GM12878 (cell line): ENCODE measurements around the gene TBC1D1. TPM values are rescaled to one million over a fixed set of nuclear protein-coding genes. Genes with fewer than 3 reads are reported as not detected.

Experiments used
- ATAC-seq: fragments of 200-7000 bp; cut with Tn5 transposase; 3 replicates; pipeline ENCODE4 v1.9.1; 2020; ENCODE audit warnings: mild to moderate bottlenecking, moderate library complexity
- BruUV-seq: library from RNA; stranded (reverse); fragments of 400-500 nt; replicated peaks from 2 replicates; lab custom pipeline; 2021; lab: Mats Ljungman, UMichigan
- CTCF ChIA-PET: fragments of 300-600 bp; sonication (Branson Sonifier 250); formaldehyde crosslinking; extraction: SDS; loops from one replicate; lab custom pipeline; 2021; ENCODE audit warnings: inconsistent platforms; lab: Yijun Ruan, JAX
- POLR2A ChIA-PET: fragments of 350-600 bp; formaldehyde crosslinking; extraction: SDS; loops from one replicate; lab custom pipeline; 2021; ENCODE audit warnings: inconsistent platforms; lab: Charles Lee
- RAD21 ChIA-PET: fragments of 300-600 bp; sonication (Branson Sonifier 250); formaldehyde crosslinking; loops from one replicate; lab custom pipeline; 2023; ENCODE audit warnings: antibody characterized with exemption; ENCODE audit not compliant: unreplicated experiment; lab: Charles Lee
- SMC1A ChIA-PET: fragments of 300-600 bp; sonication (Branson Sonifier 250); formaldehyde crosslinking; loops from one replicate; lab custom pipeline; 2023; ENCODE audit not compliant: unreplicated experiment, uncharacterized antibody; lab: Charles Lee
- DNase-seq: peaks from one replicate; pipeline ENCODE4 v3.0.0-alpha.2; 2011; ENCODE audit warnings: low read depth, low spot score
- FAIRE-seq: peaks from 3 replicates; lab custom pipeline; 2011; peaks lifted over from hg19 to GRCh38; lab: Jason Lieb, UNC
- H2AFZ ChIP-seq: 2 replicates; pipeline ENCODE4 v1.6.0; 2011; ENCODE audit warnings: low read depth, low read length, control low read depth; ENCODE audit not compliant: control insufficient read depth
- H3K27ac ChIP-seq: 2 replicates; pipeline ENCODE4 v1.5.1; 2011; ENCODE audit warnings: control low read depth; ENCODE audit not compliant: control insufficient read depth, insufficient read depth
- H3K27me3 ChIP-seq, 2 experiments: replicated peaks in 1 of 2; 2 replicates each; pipeline versions ENCODE4 v1.6.0 to v1.6.1; 2011; ENCODE audit warnings: low read length in 1 of 2; ENCODE audit not compliant: control insufficient read depth in 2 of 2, insufficient read depth in 2 of 2
- H3K36me3 ChIP-seq, 2 experiments: 2 replicates each; pipeline ENCODE4 v1.5.1; 2011; ENCODE audit warnings: low read length in 1 of 2; ENCODE audit not compliant: control insufficient read depth in 2 of 2, insufficient read depth in 2 of 2
- H3K4me1 ChIP-seq: 2 replicates; pipeline ENCODE4 v1.6.1; 2011; ENCODE audit warnings: mild to moderate bottlenecking, low read length, moderate library complexity, mixed read lengths; ENCODE audit not compliant: control insufficient read depth, insufficient read depth
- H3K4me2 ChIP-seq: 2 replicates; pipeline ENCODE4 v1.6.0; 2011; ENCODE audit warnings: control low read depth; ENCODE audit not compliant: control insufficient read depth, insufficient read depth
- H3K4me3 ChIP-seq: fragments of 200-600 bp; sonication (generic); 2 replicates; pipeline ENCODE4 v1.5.1; 2016
- H3K79me2 ChIP-seq: 2 replicates; pipeline ENCODE4 v1.6.0; 2011; ENCODE audit warnings: low read length; ENCODE audit not compliant: control insufficient read depth, insufficient read depth
- H3K9ac ChIP-seq: 2 replicates; pipeline ENCODE4 v1.8.0; 2011; ENCODE audit warnings: low read length, control low read depth, mixed read lengths; ENCODE audit not compliant: control insufficient read depth, insufficient read depth
- H3K9me3 ChIP-seq: replicated peaks from 3 replicates; pipeline ENCODE4 v1.5.1; 2011; ENCODE audit warnings: mild to moderate bottlenecking, low read length; ENCODE audit not compliant: control insufficient read depth, insufficient read depth
- H4K20me1 ChIP-seq: 2 replicates; pipeline ENCODE4 v1.6.0; 2011; ENCODE audit not compliant: control insufficient read depth, insufficient read depth
- CEBPB ChIP-seq, 2 experiments: fragments of 150-350 bp in 1 of 2; IDR thresholded peaks; 2 replicates each; pipeline ENCODE4 v1.6.1; 2012 to 2014; ENCODE audit warnings: low read depth in 2 of 2, low read length in 2 of 2, borderline replicate concordance in 1 of 2, inconsistent platforms in 1 of 2
- MXI1 ChIP-seq: fragments of 150-350 bp; IDR thresholded peaks from 2 replicates; pipeline ENCODE4 v1.6.1; 2011; ENCODE audit warnings: low read depth, mild to moderate bottlenecking, inconsistent platforms, low read length, improper control_type of control experiment
- NFXL1 ChIP-seq: fragments of 450-650 bp; IDR thresholded peaks from 2 replicates; pipeline ENCODE4 v1.6.1; 2017; ENCODE audit warnings: antibody characterized with exemption, mild to moderate bottlenecking, borderline replicate concordance
- STAT1 ChIP-seq: fragments of 450-650 bp; conservative IDR thresholded peaks from 2 replicates; pipeline ENCODE4 v1.6.1; 2014; ENCODE audit warnings: antibody characterized with exemption, mild to moderate bottlenecking
- WGBS: methylation state at CpG from one replicate; pipeline ENCODE4 v1.1.6; 2016; ENCODE audit warnings: low lambda C conversion rate; ENCODE audit not compliant: insufficient replicate concordance, insufficient coverage; ENCODE audit errors: missing lambda C conversion rate; 5-methylcytosine and 5-hydroxymethylcytosine counted together
- in situ Hi-C: fragments of 300-500 bp; cut with MboI; formaldehyde crosslinking; loops from 9 replicates; pipeline ENCODE4 v1.14.3; 2018; ENCODE audit warnings: mixed read lengths
- intact Hi-C: fragments of 100-400 bp; cut with micrococcal nuclease; formaldehyde crosslinking; loops from one replicate; pipeline ENCODE4 v1.14.2; 2022; ENCODE audit not compliant: unreplicated experiment
- polyA plus RNA-seq, 11 experiments: library from polyadenylated mRNA; depleted of rRNA in 4 of 11; unstranded in 6 of 11; stranded (reverse) in 5 of 11; fragments of >200 nt; fragmentation: Nextera tagmentation in 4 of 11; fragmentation: Illumina TruSeq in 1 of 11; extraction: Ambion mirVana in 4 of 11; extraction: Trizol in 1 of 11; gene quantifications; 1 replicate in 1 of 11; 2 replicates in 10 of 11; pipeline versions ENCODE4 v1.2.1 to v1.2.3, GENCODE V29; 2011 to 2016; ENCODE audit warnings: inconsistent platforms in 2 of 11, missing spikeins in 2 of 11, low read depth in 1 of 11
- total RNA-seq, 4 experiments: library from RNA; depleted of rRNA in 3 of 4; stranded (reverse); fragments of >200 nt in 3 of 4; fragmentation: Illumina TruSeq in 1 of 4; extraction: Trizol in 1 of 4; gene quantifications; 2 replicates each; pipeline versions ENCODE4 v1.2.1 to v1.2.3, GENCODE V29; 2013 to 2021
- TF ChIP-seq, protein P1 (sequence below): fragments of 450-650 bp; IDR thresholded peaks from 2 replicates; pipeline ENCODE4 v1.6.1; 2017; ENCODE audit warnings: mild to moderate bottlenecking, low read depth, inconsistent platforms; ENCODE audit not compliant: poor library complexity, severe bottlenecking
- TF ChIP-seq, protein P2 (sequence below): fragments of 450-650 bp; IDR thresholded peaks from 2 replicates; pipeline ENCODE4 v1.6.1; 2017; ENCODE audit warnings: mild to moderate bottlenecking, moderate library complexity

Gene TBC1D1
- total and polyA plus RNA-seq, 10 of the 15 experiments (the other 5 are each of a cell fraction or from before 2014, with no cell fraction given), result 5.3 to 102 (median 57.8) TPM

DNA sequence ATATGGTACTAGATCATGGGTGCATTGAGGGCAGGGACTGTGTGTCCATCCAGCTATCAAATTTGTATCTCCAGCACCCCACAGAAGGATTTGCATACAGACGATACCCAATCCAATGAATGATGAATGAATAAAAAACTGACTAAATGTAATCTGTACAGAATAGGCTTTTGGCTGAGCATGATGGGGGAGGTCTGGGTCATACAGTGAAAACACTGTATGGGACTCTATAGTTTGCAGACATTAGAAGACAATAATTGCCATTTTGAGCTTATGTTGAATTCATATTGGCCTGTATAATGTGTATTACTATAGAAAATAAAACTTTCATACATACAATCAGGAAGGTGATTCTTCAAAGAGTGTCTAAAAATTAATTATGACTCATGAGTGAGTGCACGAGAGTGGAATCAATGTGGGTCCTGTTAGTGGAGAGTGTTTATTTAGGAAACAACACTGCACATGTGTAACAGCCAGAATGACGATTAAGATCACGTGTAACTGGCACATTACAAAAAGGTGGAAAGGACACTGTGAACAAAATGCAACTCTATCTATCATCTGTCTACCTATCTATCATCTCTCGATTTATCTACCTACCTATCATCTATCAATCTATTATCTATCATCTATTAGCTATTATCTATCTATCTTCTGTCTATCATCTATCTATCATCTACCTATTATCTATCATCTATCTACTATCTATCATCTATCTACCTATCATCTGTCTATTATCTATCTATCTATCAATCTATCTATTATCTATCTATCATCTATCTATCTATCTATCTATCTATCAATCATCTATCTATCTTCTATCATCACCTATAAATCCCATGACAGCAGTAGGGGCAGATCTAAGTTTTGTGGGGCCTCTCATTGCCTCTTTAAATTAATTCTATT lies 270.6 kb downstream of the TBC1D1 start (continued):
- TF ChIP-seq, protein P1, sequence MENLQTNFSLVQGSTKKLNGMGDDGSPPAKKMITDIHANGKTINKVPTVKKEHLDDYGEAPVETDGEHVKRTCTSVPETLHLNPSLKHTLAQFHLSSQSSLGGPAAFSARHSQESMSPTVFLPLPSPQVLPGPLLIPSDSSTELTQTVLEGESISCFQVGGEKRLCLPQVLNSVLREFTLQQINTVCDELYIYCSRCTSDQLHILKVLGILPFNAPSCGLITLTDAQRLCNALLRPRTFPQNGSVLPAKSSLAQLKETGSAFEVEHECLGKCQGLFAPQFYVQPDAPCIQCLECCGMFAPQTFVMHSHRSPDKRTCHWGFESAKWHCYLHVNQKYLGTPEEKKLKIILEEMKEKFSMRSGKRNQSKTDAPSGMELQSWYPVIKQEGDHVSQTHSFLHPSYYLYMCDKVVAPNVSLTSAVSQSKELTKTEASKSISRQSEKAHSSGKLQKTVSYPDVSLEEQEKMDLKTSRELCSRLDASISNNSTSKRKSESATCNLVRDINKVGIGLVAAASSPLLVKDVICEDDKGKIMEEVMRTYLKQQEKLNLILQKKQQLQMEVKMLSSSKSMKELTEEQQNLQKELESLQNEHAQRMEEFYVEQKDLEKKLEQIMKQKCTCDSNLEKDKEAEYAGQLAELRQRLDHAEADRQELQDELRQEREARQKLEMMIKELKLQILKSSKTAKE, result peak; percentile 12
- no peak for TF ChIP-seq NFXL1
- no peak for TF ChIP-seq MXI1
- no peak for TF ChIP-seq CEBPB (IDR thresholded peaks at IDR 0.05; ENCODE audit: borderline replicate concordance in 1 of 2, low read depth in 2 of 2, low read length in 2 of 2)

DNA sequence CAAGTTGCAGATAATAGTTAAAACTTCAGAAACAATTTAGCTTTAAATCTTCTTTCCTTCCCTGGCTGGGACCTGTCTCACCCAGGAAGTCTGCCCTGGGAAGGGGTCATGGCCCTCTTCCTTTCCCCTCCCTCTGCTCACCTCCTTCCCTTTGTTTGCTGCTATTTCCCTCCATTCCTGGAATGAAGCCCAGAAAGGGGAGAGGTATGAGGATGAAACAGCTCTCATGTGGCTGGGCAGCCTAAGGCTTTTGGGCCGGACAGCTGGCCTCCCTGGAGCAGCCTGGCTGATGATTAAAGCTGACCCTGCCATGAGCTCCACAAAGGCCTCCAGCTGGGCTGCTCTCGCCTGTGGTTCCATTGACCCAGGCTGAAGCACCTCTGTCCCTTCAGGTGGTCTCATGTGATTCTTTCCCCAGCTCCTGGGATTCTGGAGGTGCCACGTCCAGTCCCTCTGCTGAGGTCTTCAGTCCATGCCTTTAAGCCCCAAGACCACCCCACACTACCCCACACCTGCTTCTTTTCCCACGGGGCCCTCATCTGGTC lies 271.4 kb downstream of the TBC1D1 start:
- WGBS, result 65% methylated on average over 4 of the region's 4 CpGs
- in situ Hi-C loops, result no loop called here
- Histone ChIP-seq H3K27me3 (no peaks in the 10 kb centered on the region), H3K4me3 (no peak overlapping the region), H3K27ac (no peak overlapping the region), H2AFZ (no peak overlapping the region), H3K9ac (no peak overlapping the region), H3K9me3 (no peaks in the 10 kb centered on the region; the same call in 2 of the 3 replicates), H3K79me2 (no peaks in the 10 kb centered on the region), H3K4me2 (no peak overlapping the region), H3K36me3 (no peaks in the 10 kb centered on the region), H4K20me1 (no peaks in the 10 kb centered on the region), H3K4me1 (peaks cover 10% of the 10 kb centered on the region)
- TF ChIP-seq, protein P2, sequence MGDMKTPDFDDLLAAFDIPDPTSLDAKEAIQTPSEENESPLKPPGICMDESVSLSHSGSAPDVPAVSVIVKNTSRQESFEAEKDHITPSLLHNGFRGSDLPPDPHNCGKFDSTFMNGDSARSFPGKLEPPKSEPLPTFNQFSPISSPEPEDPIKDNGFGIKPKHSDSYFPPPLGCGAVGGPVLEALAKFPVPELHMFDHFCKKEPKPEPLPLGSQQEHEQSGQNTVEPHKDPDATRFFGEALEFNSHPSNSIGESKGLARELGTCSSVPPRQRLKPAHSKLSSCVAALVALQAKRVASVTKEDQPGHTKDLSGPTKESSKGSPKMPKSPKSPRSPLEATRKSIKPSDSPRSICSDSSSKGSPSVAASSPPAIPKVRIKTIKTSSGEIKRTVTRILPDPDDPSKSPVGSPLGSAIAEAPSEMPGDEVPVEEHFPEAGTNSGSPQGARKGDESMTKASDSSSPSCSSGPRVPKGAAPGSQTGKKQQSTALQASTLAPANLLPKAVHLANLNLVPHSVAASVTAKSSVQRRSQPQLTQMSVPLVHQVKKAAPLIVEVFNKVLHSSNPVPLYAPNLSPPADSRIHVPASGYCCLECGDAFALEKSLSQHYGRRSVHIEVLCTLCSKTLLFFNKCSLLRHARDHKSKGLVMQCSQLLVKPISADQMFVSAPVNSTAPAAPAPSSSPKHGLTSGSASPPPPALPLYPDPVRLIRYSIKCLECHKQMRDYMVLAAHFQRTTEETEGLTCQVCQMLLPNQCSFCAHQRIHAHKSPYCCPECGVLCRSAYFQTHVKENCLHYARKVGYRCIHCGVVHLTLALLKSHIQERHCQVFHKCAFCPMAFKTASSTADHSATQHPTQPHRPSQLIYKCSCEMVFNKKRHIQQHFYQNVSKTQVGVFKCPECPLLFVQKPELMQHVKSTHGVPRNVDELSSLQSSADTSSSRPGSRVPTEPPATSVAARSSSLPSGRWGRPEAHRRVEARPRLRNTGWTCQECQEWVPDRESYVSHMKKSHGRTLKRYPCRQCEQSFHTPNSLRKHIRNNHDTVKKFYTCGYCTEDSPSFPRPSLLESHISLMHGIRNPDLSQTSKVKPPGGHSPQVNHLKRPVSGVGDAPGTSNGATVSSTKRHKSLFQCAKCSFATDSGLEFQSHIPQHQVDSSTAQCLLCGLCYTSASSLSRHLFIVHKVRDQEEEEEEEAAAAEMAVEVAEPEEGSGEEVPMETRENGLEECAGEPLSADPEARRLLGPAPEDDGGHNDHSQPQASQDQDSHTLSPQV, result 0 out of 2 replicates have a peak, but pooled peaks have one; percentile 2
- TF ChIP-seq STAT1, result no peak
- SMC1A ChIA-PET, result interaction anchor here (0.7 to 3.8 kb wide), 12 partner anchors 10 to 637 kb away, joined by 3 to 47 read pairs (median 5); no protein-coding TSS in a partner anchor
- POLR2A ChIA-PET, result interaction anchor here (0.9 to 4.3 kb wide), 2 partner anchors 12 to 29 kb away, joined by 3 to 38 read pairs; no protein-coding TSS in a partner anchor
- DNase-seq (no peak), ATAC-seq (no peak), FAIRE-seq (no peak)
- intact Hi-C loops, result loop anchor here (10.0 kb wide), 1 partner anchor 358 kb away; no protein-coding TSS in a partner anchor
- RAD21 ChIA-PET, result interaction anchor here (1.5 to 5.4 kb wide), 4 partner anchors 16 to 84 kb away, joined by 3 to 52 read pairs (median 26); no protein-coding TSS in a partner anchor
- CTCF ChIA-PET, result interaction anchor here (0.7 to 3.8 kb wide), 5 partner anchors 12 to 513 kb away, joined by 3 to 35 read pairs (median 7); no protein-coding TSS in a partner anchor
- BruUV-seq, result no TSS peak
